DMS79 (cell line): Measurements from ENCODE around the gene FUNDC2.

Source experiments
- DNase-seq: peaks from one replicate; lab custom pipeline; 2025; lab: John Stamatoyannopoulos, UW

Gene FUNDC2

DNA sequence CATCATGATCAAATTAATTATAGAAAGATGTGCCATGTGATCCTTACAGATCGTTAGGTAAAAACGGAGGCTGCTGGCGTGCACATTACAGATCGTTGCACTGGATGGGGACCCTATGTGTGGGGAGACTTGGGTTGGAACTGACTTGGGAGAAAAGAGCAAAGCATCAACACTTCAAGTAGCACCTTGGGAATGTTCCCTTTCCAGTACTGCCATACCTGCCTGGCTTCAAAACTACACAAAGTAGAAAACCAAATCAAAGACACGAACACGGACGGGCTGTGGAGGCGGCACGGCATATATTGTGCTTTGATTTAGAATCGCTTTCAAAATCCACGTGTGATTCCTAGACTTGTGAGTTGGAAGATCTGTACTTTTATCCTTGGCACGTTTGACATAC is 43.4 kb downstream of the FUNDC2 start:
- no peak for DNase-seq

DNA sequence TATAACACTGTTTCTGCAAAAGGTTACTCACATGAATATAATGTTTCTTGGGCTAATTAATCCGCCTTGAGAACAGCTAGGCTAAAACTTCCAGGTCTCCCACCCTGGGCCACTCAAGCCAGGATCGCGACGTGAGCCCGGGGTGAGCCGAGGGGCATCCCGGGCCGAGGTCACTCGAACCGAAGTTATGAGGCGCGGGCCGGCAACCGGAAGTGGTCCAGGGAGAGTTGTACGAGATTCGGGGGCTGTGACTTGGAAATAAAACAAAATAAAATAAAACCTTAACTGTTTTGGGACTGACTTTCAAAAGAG is 44.0 kb downstream of the FUNDC2 start:
- no peak for DNase-seq

DNA sequence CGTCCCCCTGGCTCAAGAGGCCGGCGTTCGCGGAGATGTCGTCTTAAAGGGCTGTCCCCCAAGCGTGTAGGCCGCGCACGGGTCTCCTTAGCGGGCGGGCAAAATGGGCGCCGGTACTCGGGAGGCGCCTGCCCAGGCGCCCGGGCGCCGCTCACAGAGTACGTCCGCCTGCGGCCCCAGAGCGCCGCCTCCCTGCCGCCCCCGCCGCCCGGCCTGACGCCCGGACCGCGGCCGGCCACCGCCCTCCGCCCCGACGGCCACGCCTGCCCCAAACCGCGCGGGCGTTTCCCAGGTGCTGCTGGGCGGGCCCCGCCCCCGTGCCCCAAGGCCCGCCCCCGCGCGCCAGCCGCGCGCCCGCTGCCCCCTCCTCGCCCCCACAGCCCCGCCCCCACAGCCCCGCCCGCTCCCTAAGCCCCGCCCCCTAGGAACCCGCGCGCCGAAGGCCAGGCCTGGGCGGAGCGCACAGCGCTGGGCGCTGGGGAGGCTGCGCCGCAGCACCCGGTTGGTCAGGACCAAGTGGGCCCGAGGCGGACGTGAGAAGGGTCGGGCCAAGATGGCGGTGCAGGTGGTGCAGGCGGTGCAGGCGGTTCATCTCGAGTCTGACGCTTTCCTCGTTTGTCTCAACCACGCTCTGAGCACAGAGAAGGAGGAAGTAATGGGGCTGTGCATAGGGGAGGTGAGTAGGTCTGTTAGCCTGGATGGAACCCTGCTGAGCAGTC is 44.5 kb downstream of the FUNDC2 start, which contains the start of the genes BRCC3, CMC4 and MTCP1:
BRCC3 (plus strand) TSS at position 534 of the 719 bp plus-strand sequence; CDS start at position 554, 20 bp downstream.
CMC4 (minus strand) TSS at position 162 of the 719 bp plus-strand sequence. CDS start 7,113 bp downstream, outside the sequence.
MTCP1 (minus strand) TSS at position 162 of the 719 bp plus-strand sequence. CDS start 5,126 bp downstream, outside the sequence.
- peak; percentile 60 for DNase-seq

DNA sequence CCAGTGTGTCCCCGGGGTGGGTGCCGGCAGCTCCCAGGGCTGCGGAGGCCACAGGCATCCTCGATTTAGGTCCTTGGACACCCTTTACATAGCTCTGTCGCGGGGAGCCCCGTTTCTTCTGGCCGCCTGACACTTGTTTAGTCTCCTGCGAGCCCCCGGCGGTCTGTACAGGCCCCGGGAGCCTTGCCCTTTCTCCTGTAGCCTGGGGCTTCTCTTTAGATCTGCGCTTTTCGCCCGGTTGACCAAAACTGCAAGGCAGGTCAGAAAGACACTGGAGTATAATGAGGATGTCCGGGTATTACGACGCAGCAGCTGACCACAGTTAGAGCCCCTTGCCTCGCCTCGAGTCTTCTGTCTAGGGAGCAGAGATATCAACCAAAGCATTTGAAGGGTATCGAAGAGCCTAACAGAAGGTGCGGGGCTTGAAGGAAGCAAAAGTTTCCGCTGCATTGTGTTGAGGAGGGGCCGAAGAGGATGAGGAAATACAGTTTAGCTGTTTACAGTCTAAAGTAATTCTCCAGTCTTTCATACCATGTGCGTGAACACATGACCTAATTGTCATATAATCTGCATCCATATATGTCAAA is 45.1 kb downstream of the FUNDC2 start:
- DNase-seq, result no peak

DNA sequence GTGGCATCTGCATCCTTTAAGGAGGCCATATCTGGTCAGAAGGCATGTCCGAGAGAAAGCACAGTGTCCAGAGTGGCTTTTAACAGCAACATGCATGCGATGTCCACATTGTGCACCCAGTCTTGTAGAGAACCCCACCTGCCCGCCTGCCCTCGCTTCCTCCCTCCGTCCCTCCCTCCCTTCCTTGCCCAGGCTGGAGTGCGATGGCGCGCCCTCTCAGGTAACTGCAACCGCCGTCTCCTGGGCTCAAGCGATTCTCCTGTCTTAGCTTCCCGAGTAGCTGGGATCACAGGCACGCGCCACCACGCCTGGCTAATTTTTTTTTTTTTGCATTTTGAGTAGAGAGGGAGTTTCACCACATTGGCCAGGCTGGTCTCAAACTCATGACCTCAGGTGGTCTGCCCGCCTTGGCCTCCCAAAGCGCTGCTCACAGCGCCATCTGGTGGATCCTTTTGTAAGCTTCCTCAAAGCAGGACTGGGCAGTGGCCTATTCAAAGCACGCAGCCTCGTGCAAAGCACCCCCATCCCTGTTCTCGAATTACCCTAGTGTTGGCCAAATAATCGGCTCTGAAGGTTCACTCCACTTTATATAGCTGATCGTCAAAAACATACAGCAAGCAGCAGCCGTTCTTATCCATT is 59.7 kb downstream of the FUNDC2 start:
- no peak for DNase-seq

DNA sequence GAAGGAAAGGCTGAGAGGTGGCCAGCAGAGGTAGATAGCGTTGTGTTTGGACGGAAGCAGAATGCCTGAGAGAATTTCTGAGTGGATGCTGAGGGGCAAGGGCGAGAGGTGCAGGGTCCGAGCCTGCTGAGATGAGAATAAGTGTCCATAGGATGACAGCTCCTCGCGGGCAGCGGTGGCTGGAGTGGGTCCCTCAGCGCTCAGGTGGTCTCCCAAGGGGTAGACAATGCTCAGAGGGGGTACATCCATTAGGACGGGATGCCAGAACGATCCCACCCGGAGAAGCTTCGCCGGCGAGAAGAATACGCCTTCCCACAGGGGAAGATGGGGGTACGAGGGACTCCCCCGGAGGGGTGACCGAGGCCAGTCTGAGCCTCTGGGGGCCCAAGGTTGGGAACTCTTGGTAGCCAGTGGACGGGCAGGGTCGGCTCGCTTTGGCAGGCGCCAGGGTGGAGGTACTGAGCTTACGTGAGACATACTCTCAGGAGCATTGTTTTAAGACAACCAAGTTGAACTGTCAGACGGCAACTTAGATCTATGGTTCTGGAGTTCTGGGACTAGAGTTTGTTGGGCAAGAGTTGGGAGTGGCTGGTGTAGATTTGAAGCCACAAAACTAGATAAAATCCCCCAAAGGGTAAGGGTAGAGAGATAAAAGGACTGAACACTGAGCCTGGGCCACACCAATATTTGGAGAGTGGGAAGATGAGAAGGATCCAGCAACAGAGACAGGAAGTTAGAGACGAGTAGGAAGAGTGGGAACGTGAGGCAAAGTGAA is 60.5 kb downstream of the FUNDC2 start:
- DNase-seq, result no peak

- DNase-seq, result no peak
Measured at GRCh38 chrX:155094468-155095061, 67.9 kb downstream of the FUNDC2 start.

GRCh38 chrX:155105919-155106318 is 79.3 kb downstream of the FUNDC2 start:
- DNase-seq, result no peak

DNA sequence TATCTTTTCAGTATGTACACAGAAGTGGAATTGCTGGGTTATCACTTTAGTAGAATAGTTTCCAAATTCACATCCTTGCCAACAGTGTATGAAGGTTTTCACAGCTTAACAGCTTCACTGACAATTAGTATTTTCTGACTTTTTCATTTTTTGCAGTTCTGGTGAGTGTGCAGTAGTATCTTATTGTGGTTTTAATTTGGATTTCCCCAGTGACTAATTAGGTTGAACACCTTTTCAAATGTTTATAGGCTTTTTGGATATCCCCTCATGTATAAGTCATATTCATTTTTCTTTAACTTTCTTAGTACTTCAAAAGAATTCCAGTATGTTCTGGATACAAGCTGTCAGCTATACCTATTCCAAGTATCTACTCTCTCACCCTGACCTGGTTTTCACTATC is 81.8 kb downstream of the FUNDC2 start:
- no peak for DNase-seq
